ENCODE data around the gene PDP2.

Gene PDP2

GRCh38 chr16:66931665-66932064 lies 51.4 kb downstream of the PDP2 start:
- Histone ChIP-seq H2AFZ (ENCODE audit: low read length) (no peak overlapping the region), H3K27me3 (replicated peaks; ENCODE audit: insufficient read depth, low read length) (no peaks in the 10 kb centered on the region), H3K9me2 (replicated peaks; ENCODE audit: insufficient read depth, low read length) (no peaks in the 10 kb centered on the region), H3K9me3 (replicated peaks; ENCODE audit: insufficient read depth, low read length) (no peaks in the 10 kb centered on the region), H3F3A (ENCODE audit: insufficient read depth, low read length) (no peaks in the 10 kb centered on the region; the same call in 1 of the 2 replicates), H3K4me2 (ENCODE audit: low read depth, low read length) (no peak overlapping the region), H3K36me3 (replicated peaks; ENCODE audit: insufficient read depth, low read length) (no peaks in the 10 kb centered on the region), H3K4me1 (ENCODE audit: low read length) (0 out of 2 replicates have a peak, but pooled peaks cover 4% of the 10 kb centered on the region), H3K79me2 (ENCODE audit: low read length) (peaks cover 41% of the 10 kb centered on the region), H4K20me1 (ENCODE audit: insufficient read depth, low read length) (no peaks in the 10 kb centered on the region), H3K27ac (ENCODE audit: low read length) (no peak overlapping the region), H3K9ac (ENCODE audit: low read length) (no peak overlapping the region), H3K4me3 (ENCODE audit: low read length) (no peak overlapping the region)
- DNase-seq: no peak
- TF ChIP-seq CTCF (IDR thresholded peaks at IDR 0.05; ENCODE audit: low read length): no peak
- no peak for TF ChIP-seq EZH2 (optimal IDR thresholded peaks at IDR 0.05; ENCODE audit: low read depth, low read length)
- TF ChIP-seq EZH2phosphoT487 (IDR thresholded peaks at IDR 0.05; ENCODE audit: low read length): no peak

- H3K4me1 ChIP-seq (ENCODE audit: low read length): 0 out of 2 replicates have a peak, but pooled peaks cover 4% of the 10 kb centered on the region
Observed at GRCh38 chr16:66932076-66932475, 51.8 kb downstream of the PDP2 start.

DNA sequence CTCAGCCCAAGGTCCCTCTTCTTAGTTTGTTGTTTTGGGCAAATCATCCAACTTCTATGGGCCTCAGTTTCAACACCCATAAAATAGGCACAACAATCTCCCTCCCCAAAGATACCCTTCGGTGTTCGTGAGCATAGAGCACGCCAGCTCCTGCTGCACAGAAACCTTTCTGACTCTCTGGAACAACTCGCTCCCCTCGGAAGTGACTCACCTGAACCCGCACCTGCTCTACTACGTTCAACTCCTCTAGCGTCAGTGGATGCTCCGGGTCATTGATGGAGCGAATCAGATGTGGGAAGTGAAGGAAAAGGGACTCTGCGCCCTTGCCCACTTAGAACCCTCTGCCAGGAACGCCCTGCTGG lies 53.4 kb downstream of the PDP2 start:
- no peak for TF ChIP-seq EZH2 (optimal IDR thresholded peaks at IDR 0.05; ENCODE audit: low read depth, low read length)
- no peak for TF ChIP-seq CTCF (IDR thresholded peaks at IDR 0.05; ENCODE audit: low read length)
- no peak for TF ChIP-seq EZH2phosphoT487 (IDR thresholded peaks at IDR 0.05; ENCODE audit: low read length)
- Histone ChIP-seq H3K4me3 (ENCODE audit: low read length) (peak overlapping the region; percentile 93), H3K4me1 (ENCODE audit: low read length) (0 out of 2 replicates have a peak, but pooled peaks cover 4% of the 10 kb centered on the region), H3K9ac (ENCODE audit: low read length) (peak overlapping the region; percentile 91), H3K9me2 (replicated peaks; ENCODE audit: insufficient read depth, low read length) (no peaks in the 10 kb centered on the region), H3F3A (ENCODE audit: insufficient read depth, low read length) (no peaks in the 10 kb centered on the region; the same call in 1 of the 2 replicates), H3K27ac (ENCODE audit: low read length) (peak overlapping the region; percentile 53), H3K36me3 (replicated peaks; ENCODE audit: insufficient read depth, low read length) (no peaks in the 10 kb centered on the region), H4K20me1 (ENCODE audit: insufficient read depth, low read length) (no peaks in the 10 kb centered on the region), H3K9me3 (replicated peaks; ENCODE audit: insufficient read depth, low read length) (no peaks in the 10 kb centered on the region), H3K79me2 (ENCODE audit: low read length) (peaks cover 41% of the 10 kb centered on the region), H2AFZ (ENCODE audit: low read length) (peak overlapping the region; percentile 68), H3K4me2 (ENCODE audit: low read depth, low read length) (peak overlapping the region; percentile 77), H3K27me3 (replicated peaks; ENCODE audit: insufficient read depth, low read length) (no peaks in the 10 kb centered on the region)
- DNase-seq: peak; percentile 37

More at GRCh38 chr16:66932076-66932475, 51.8 kb downstream of the PDP2 start:
- no peaks in the 10 kb centered on the region for H4K20me1 ChIP-seq (ENCODE audit: insufficient read depth, low read length)
- H3K36me3 ChIP-seq (replicated peaks; ENCODE audit: insufficient read depth, low read length): no peaks in the 10 kb centered on the region
- H3K27me3 ChIP-seq (replicated peaks; ENCODE audit: insufficient read depth, low read length): no peaks in the 10 kb centered on the region
- H3K4me3 ChIP-seq (ENCODE audit: low read length): no peak overlapping the region
- no peaks in the 10 kb centered on the region; the same call in 1 of the 2 replicates for H3F3A ChIP-seq (ENCODE audit: insufficient read depth, low read length)
- H3K27ac ChIP-seq (ENCODE audit: low read length): no peak overlapping the region
- H3K9me3 ChIP-seq (replicated peaks; ENCODE audit: insufficient read depth, low read length): no peaks in the 10 kb centered on the region
- H3K9ac ChIP-seq (ENCODE audit: low read length): no peak overlapping the region
- H3K79me2 ChIP-seq (ENCODE audit: low read length): peaks cover 41% of the 10 kb centered on the region
- H3K9me2 ChIP-seq (replicated peaks; ENCODE audit: insufficient read depth, low read length): no peaks in the 10 kb centered on the region
- H2AFZ ChIP-seq (ENCODE audit: low read length): no peak overlapping the region
- DNase-seq: no peak
- H3K4me2 ChIP-seq (ENCODE audit: low read depth, low read length): no peak overlapping the region
- TF ChIP-seq CTCF (IDR thresholded peaks at IDR 0.05; ENCODE audit: low read length) (no peak), EZH2phosphoT487 (IDR thresholded peaks at IDR 0.05; ENCODE audit: low read length) (no peak), EZH2 (optimal IDR thresholded peaks at IDR 0.05; ENCODE audit: low read depth, low read length) (no peak)

Data from MM.1S (cell line).